Keratinocyte (primary cell): Measurements from ENCODE around the gene CFLAR.

Source experiments
- EZH2 ChIP-seq: IDR thresholded peaks from one replicate; pipeline ENCODE4 v1.6.1; 2012; ENCODE audit warnings: inconsistent platforms, mild to moderate bottlenecking, low read length, moderate library complexity
- TF ChIP-seq, protein P1 (sequence below), 3 experiments: IDR thresholded peaks in 1 of 3; conservative IDR thresholded peaks in 1 of 3; optimal IDR thresholded peaks in 1 of 3; 2 replicates in 2 of 3; 3 replicates in 1 of 3; pipeline versions ENCODE3 to v1.5.1; 2011; ENCODE audit warnings: low read length in 3 of 3, mild to moderate bottlenecking in 3 of 3, moderate library complexity in 2 of 3, control low read depth in 1 of 3, inconsistent platforms in 1 of 3; ENCODE audit not compliant: insufficient read depth in 2 of 3; ENCODE audit errors: extremely low read depth in 1 of 3

DNA sequence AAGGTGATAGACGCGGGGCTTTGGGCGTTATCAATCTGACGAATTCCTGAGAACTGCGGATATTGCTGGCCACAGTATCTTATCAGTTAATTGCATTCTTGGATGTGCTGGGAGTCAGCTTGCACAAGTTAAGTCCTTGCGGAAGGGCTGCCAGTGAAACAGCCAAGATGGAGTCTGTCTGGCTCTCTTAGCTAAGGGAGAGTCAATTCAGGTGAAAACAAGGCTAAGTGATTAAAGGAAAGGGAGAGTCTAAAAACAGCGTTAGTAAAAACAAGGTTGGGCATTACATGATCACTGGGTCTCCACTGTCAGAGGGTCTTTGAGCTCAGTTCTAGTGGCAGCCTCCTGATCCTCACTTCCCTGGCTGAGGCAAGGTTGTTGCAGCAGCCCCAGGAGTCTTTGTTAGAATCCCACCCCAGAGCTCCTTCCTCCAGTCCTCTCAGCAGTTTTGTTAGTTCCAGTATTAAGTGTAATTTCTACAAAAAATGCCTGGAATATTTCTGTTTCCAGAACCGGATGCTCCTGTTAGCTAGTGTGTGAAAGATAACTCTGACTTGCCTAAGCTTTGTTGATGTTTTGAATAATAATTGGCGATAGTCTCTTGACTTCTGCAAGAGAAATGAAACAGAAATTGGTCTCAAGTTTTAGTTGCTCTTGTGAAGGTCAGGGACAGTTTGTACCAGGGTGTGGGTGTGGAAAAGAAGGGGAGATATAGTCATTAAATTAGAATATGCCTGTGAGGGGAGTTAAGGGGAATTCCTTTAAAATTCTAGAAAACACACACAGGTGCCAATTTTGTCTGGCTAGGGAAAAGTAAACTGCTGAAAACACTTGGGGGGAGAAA lies 10.6 kb downstream of the CFLAR start:
- TF ChIP-seq, protein P1, sequence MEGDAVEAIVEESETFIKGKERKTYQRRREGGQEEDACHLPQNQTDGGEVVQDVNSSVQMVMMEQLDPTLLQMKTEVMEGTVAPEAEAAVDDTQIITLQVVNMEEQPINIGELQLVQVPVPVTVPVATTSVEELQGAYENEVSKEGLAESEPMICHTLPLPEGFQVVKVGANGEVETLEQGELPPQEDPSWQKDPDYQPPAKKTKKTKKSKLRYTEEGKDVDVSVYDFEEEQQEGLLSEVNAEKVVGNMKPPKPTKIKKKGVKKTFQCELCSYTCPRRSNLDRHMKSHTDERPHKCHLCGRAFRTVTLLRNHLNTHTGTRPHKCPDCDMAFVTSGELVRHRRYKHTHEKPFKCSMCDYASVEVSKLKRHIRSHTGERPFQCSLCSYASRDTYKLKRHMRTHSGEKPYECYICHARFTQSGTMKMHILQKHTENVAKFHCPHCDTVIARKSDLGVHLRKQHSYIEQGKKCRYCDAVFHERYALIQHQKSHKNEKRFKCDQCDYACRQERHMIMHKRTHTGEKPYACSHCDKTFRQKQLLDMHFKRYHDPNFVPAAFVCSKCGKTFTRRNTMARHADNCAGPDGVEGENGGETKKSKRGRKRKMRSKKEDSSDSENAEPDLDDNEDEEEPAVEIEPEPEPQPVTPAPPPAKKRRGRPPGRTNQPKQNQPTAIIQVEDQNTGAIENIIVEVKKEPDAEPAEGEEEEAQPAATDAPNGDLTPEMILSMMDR (optimal IDR thresholded peaks at IDR 0.05 in 1 of 3, IDR thresholded peaks at IDR 0.05 in 1 of 3, conservative IDR thresholded peaks at IDR 0.05 in 1 of 3; ENCODE audit: extremely low read depth in 1 of 3, insufficient read depth in 2 of 3, low read length in 3 of 3), result no peak
- no peak for TF ChIP-seq EZH2
